ENCODE results near the gene TLR10. TPM values are rescaled to one million over a fixed set of nuclear protein-coding genes. Genes with fewer than 3 reads are reported as not detected.
"Not testable (repeated sequence)": the region's sequence is repeated elsewhere in the genome, so short reads cannot be mapped to it uniquely, and the experiment has no call there.

Gene TLR10
- total and polyA plus RNA-seq, 2 donors (not counting 3 experiments of a cell fraction or from before 2014, with no cell fraction given), result not detected

- Histone ChIP-seq H2AFZ (ENCODE audit: low read depth, low read length) (no peak overlapping the region), H3K4me1 (ENCODE audit: control insufficient read depth, extremely low read depth, insufficient read depth, low read length) (no peaks in the 10 kb centered on the region), H3K79me2 (ENCODE audit: control insufficient read depth, insufficient read depth, low read length) (no peaks in the 10 kb centered on the region), H3K27me3 (ENCODE audit: control insufficient read depth in 2 of 2, insufficient read depth in 2 of 2, low read length in 2 of 2) (peaks cover 7 to 9% of the 10 kb centered on the region in 2 experiments), H3K9me3 (replicated peaks; ENCODE audit: control insufficient read depth, insufficient read depth, low read length) (no peaks in the 10 kb centered on the region), H4K20me1 (replicated peaks; ENCODE audit: control insufficient read depth, extremely low read depth, insufficient read depth, low read length) (no peaks in the 10 kb centered on the region), H3K27ac (ENCODE audit: insufficient read depth, low read depth, low read length) (no peak overlapping the region), H3K9ac (replicated peaks; ENCODE audit: extremely low read depth, insufficient read depth, low read length) (no peak overlapping the region), H3K4me3 (replicated peaks in 1 of 3; ENCODE audit: insufficient read depth in 1 of 3, low read depth in 1 of 3, low read length in 3 of 3) (no peak overlapping the region), H3K36me3 (ENCODE audit: control insufficient read depth in 2 of 2, extremely low read depth in 1 of 2, insufficient read depth in 2 of 2, low read length in 2 of 2) (no peaks in the 10 kb centered on the region), H3K4me2 (ENCODE audit: insufficient read depth, low read length) (no peak overlapping the region), H3K9me1 (replicated peaks; ENCODE audit: control insufficient read depth, extremely low read depth, insufficient read depth, low read length) (no peaks in the 10 kb centered on the region)
- no peak for DNase-seq (ENCODE audit: low read depth, low spot score)
- dilution Hi-C loops (cut with MboI; ENCODE audit: extremely low pct_ligation_motif_present, low sequenced_read_pairs), result no loop called here
- no peak for FAIRE-seq
- intact Hi-C loops (cut with micrococcal nuclease), result no loop called here
- TF ChIP-seq CTCF (IDR thresholded peaks at IDR 0.05; ENCODE audit: extremely low read depth in 1 of 2, insufficient read depth in 1 of 2, low read depth in 1 of 2, low read length in 2 of 2) (no peak), POLR2A (IDR thresholded peaks at IDR 0.05; ENCODE audit: low read depth, low read length) (no peak), POLR2AphosphoS5 (IDR thresholded peaks at IDR 0.05; ENCODE audit: insufficient read depth, low read depth, low read length) (no peak), JUN (IDR thresholded peaks at IDR 0.05; ENCODE audit: borderline replicate concordance, insufficient read depth, insufficient read length, low read depth) (no peak), GATA2 (IDR thresholded peaks at IDR 0.05; ENCODE audit: insufficient read depth, insufficient read length, low read depth, low read length) (no peak), MYC (IDR thresholded peaks at IDR 0.05; ENCODE audit: low read depth, low read length) (no peak), EZH2 (IDR thresholded peaks at IDR 0.05; ENCODE audit: borderline replicate concordance, low read depth, low read length, severe bottlenecking) (no peak), FOS (IDR thresholded peaks at IDR 0.05; ENCODE audit: borderline replicate concordance, insufficient read depth, low read length) (no peak)
- TF ChIP-seq, protein P1, sequence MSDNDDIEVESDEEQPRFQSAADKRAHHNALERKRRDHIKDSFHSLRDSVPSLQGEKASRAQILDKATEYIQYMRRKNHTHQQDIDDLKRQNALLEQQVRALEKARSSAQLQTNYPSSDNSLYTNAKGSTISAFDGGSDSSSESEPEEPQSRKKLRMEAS (IDR thresholded peaks at IDR 0.05; ENCODE audit: insufficient read depth, insufficient read length), result no peak
- ChIA-PET POLR2A (no interaction called here), CTCF (interaction anchor here (0.6 kb wide), 1 partner anchor 50 kb away, joined by 3 read pairs; no protein-coding TSS in a partner anchor)
- BruUV-seq (replicated peaks), result no TSS peak
Measured at GRCh38 chr4:38811297-38811696, 28.5 kb upstream of the TLR10 start.

- intact Hi-C loops (cut with micrococcal nuclease); H3K9me1 ChIP-seq (replicated peaks; ENCODE audit: control insufficient read depth, extremely low read depth, insufficient read depth, low read length); DNase-seq (ENCODE audit: low read depth, low spot score); H3K9ac ChIP-seq (replicated peaks; ENCODE audit: extremely low read depth, insufficient read depth, low read length); H3K4me3 ChIP-seq (replicated peaks in 1 of 3; ENCODE audit: insufficient read depth in 1 of 3, low read depth in 1 of 3, low read length in 3 of 3); H3K9me3 ChIP-seq (replicated peaks; ENCODE audit: control insufficient read depth, insufficient read depth, low read length); H3K36me3 ChIP-seq (ENCODE audit: control insufficient read depth in 2 of 2, extremely low read depth in 1 of 2, insufficient read depth in 2 of 2, low read length in 2 of 2); H4K20me1 ChIP-seq (replicated peaks; ENCODE audit: control insufficient read depth, extremely low read depth, insufficient read depth, low read length); FAIRE-seq; POLR2A ChIA-PET; H3K4me2 ChIP-seq (ENCODE audit: insufficient read depth, low read length); CTCF ChIA-PET; BruUV-seq (replicated peaks); H3K79me2 ChIP-seq (ENCODE audit: control insufficient read depth, insufficient read depth, low read length); dilution Hi-C loops (cut with MboI; ENCODE audit: extremely low pct_ligation_motif_present, low sequenced_read_pairs); H3K27me3 ChIP-seq (ENCODE audit: control insufficient read depth in 2 of 2, insufficient read depth in 2 of 2, low read length in 2 of 2); H3K27ac ChIP-seq (ENCODE audit: insufficient read depth, low read depth, low read length); H2AFZ ChIP-seq (ENCODE audit: low read depth, low read length): not testable (repeated sequence)
- H3K4me1 ChIP-seq (ENCODE audit: control insufficient read depth, extremely low read depth, insufficient read depth, low read length), result peaks cover 19% of the 10 kb centered on the region
Measured at GRCh38 chr4:38807462-38807861, 24.7 kb upstream of the TLR10 start.

GRCh38 chr4:38806251-38806650 is 23.5 kb upstream of the TLR10 start:
- H3K27me3 ChIP-seq (ENCODE audit: control insufficient read depth in 2 of 2, insufficient read depth in 2 of 2, low read length in 2 of 2); POLR2A ChIA-PET; H3K4me3 ChIP-seq (replicated peaks in 1 of 3; ENCODE audit: insufficient read depth in 1 of 3, low read depth in 1 of 3, low read length in 3 of 3); H3K79me2 ChIP-seq (ENCODE audit: control insufficient read depth, insufficient read depth, low read length); H3K9me1 ChIP-seq (replicated peaks; ENCODE audit: control insufficient read depth, extremely low read depth, insufficient read depth, low read length); H2AFZ ChIP-seq (ENCODE audit: low read depth, low read length); H3K36me3 ChIP-seq (ENCODE audit: control insufficient read depth in 2 of 2, extremely low read depth in 1 of 2, insufficient read depth in 2 of 2, low read length in 2 of 2); H3K9me3 ChIP-seq (replicated peaks; ENCODE audit: control insufficient read depth, insufficient read depth, low read length); H3K9ac ChIP-seq (replicated peaks; ENCODE audit: extremely low read depth, insufficient read depth, low read length); FAIRE-seq; H4K20me1 ChIP-seq (replicated peaks; ENCODE audit: control insufficient read depth, extremely low read depth, insufficient read depth, low read length); BruUV-seq (replicated peaks); DNase-seq (ENCODE audit: low read depth, low spot score); dilution Hi-C loops (cut with MboI; ENCODE audit: extremely low pct_ligation_motif_present, low sequenced_read_pairs); intact Hi-C loops (cut with micrococcal nuclease): not testable (repeated sequence)
- CTCF ChIA-PET, result interaction anchor here (1.2 to 4.6 kb wide), 5 partner anchors 13 to 46 kb away, joined by 3 to 31 read pairs (median 15); partner anchors contain the start of gene TLR10
- peak overlapping the region; percentile 80 for H3K4me2 ChIP-seq (ENCODE audit: insufficient read depth, low read length)
- H3K4me1 ChIP-seq (ENCODE audit: control insufficient read depth, extremely low read depth, insufficient read depth, low read length), result peaks cover 19% of the 10 kb centered on the region
- H3K27ac ChIP-seq (ENCODE audit: insufficient read depth, low read depth, low read length), result peak overlapping the region; percentile 30

All from endothelial cell of umbilical vein (primary cell).